ENCODE measurements around the gene ACTRT2.

- TF ChIP-seq POLR2A (IDR thresholded peaks at IDR 0.05; ENCODE audit: low read depth, low read length) (no peak), POLR2AphosphoS5 (IDR thresholded peaks at IDR 0.05; ENCODE audit: low read depth, low read length) (no peak), TAF1 (IDR thresholded peaks at IDR 0.05; ENCODE audit: low read depth, low read length) (no peak), SPI1 (IDR thresholded peaks at IDR 0.05; ENCODE audit: low read depth, low read length) (no peak), PAX5 (IDR thresholded peaks at IDR 0.05; ENCODE audit: insufficient read depth, low read length, severe bottlenecking) (no peak), POU2F2 (IDR thresholded peaks at IDR 0.05; ENCODE audit: low read depth, low read length) (no peak)
These were observed 41.0 kb upstream of the ACTRT2 start for GRCh38 chr1:2980073-2980791.
